WTC11 (cell line): ENCODE measurements around the gene SLCO4A1. TPM values are rescaled to one million over a fixed set of nuclear protein-coding genes. Genes with fewer than 3 reads are reported as not detected.
A peak's percentile ranks its signal among the peaks of the same experiment; 100 is the strongest.

ENCODE experiments used
- ATAC-seq: fragments of 200-7000 bp; cut with Tn5 transposase; 2 replicates; pipeline ENCODE4 v1.10.0; 2021; ENCODE audit warnings: mild to moderate bottlenecking, moderate library complexity
- CTCF ChIA-PET: fragments of 300-600 bp; sonication (Branson Sonifier 250); formaldehyde crosslinking; loops from one replicate; lab custom pipeline; 2021; ENCODE audit warnings: antibody characterized with exemption; lab: Charles Lee
- POLR2A ChIA-PET: fragments of 350-600 bp; sonication (Branson Sonifier 250); formaldehyde crosslinking; loops from one replicate; lab custom pipeline; 2021; ENCODE audit warnings: antibody characterized with exemption; lab: Charles Lee
- DNase-seq: peaks from one replicate; pipeline ENCODE4 v3.0.0; 2021; ENCODE audit warnings: low spot score
- H3K27ac Mint-ChIP-seq: 2 replicates; pipeline ENCODE4 v1.8.0; 2021; ENCODE audit warnings: mixed read lengths
- H3K27me3 Mint-ChIP-seq: 2 replicates; pipeline ENCODE4 v1.8.0; 2021; ENCODE audit warnings: low read depth, mild to moderate bottlenecking, moderate library complexity, mixed read lengths
- H3K36me3 Mint-ChIP-seq: 2 replicates; pipeline ENCODE4 v1.8.0; 2021; ENCODE audit warnings: mixed read lengths
- H3K4me1 Mint-ChIP-seq: 2 replicates; pipeline ENCODE4 v1.8.0; 2022; ENCODE audit warnings: mixed read lengths
- H3K4me3 Mint-ChIP-seq: 2 replicates; pipeline ENCODE4 v1.8.0; 2021; ENCODE audit warnings: mild to moderate bottlenecking, moderate library complexity, mixed read lengths
- H3K9me3 Mint-ChIP-seq: 2 replicates; pipeline ENCODE4 v1.8.0; 2021; ENCODE audit warnings: mixed read lengths
- CREB1 ChIP-seq: sonication (generic); formaldehyde crosslinking; IDR thresholded peaks from 2 replicates; pipeline ENCODE4 v1.8.0; 2023; ENCODE audit warnings: mild to moderate bottlenecking, missing genetic modification reagents
- ESRRA ChIP-seq: sonication (generic); formaldehyde crosslinking; IDR thresholded peaks from 2 replicates; pipeline ENCODE4 v1.8.1; 2022; ENCODE audit warnings: mild to moderate bottlenecking, missing genetic modification reagents, borderline replicate concordance
- FOXJ3 ChIP-seq: sonication (generic); formaldehyde crosslinking; IDR thresholded peaks from 2 replicates; pipeline ENCODE4 v1.9.0; 2021; ENCODE audit warnings: missing genetic modification reagents, mild to moderate bottlenecking, borderline replicate concordance
- HMGA2 ChIP-seq: fragments of 250-450 bp; sonication (Bioruptor Pico); IDR thresholded peaks from 2 replicates; pipeline ENCODE4 v1.4.0; 2021; ENCODE audit warnings: mild to moderate bottlenecking, moderate library complexity
- JUN ChIP-seq: sonication (generic); formaldehyde crosslinking; IDR thresholded peaks from 2 replicates; pipeline ENCODE4 v1.8.0; 2023; ENCODE audit warnings: mild to moderate bottlenecking, missing genetic modification reagents
- MYBL2 ChIP-seq: sonication (generic); formaldehyde crosslinking; IDR thresholded peaks from 2 replicates; pipeline ENCODE4 v1.8.1; 2023; ENCODE audit warnings: mild to moderate bottlenecking, moderate library complexity, missing genetic modification reagents
- NFE2L1 ChIP-seq: sonication (generic); formaldehyde crosslinking; IDR thresholded peaks from 2 replicates; pipeline ENCODE4 v1.8.1; 2023; ENCODE audit warnings: missing genetic modification reagents
- PRRX2 ChIP-seq: fragments of 250-450 bp; sonication (Bioruptor Pico); IDR thresholded peaks from 2 replicates; pipeline ENCODE4 v1.8.0; 2021; ENCODE audit warnings: mild to moderate bottlenecking
- RELA ChIP-seq: sonication (generic); formaldehyde crosslinking; IDR thresholded peaks from 2 replicates; pipeline ENCODE4 v1.8.1; 2022; ENCODE audit warnings: missing genetic modification reagents, mild to moderate bottlenecking, borderline replicate concordance
- SP1 ChIP-seq: sonication (generic); formaldehyde crosslinking; conservative IDR thresholded peaks from 2 replicates; pipeline ENCODE4 v1.8.1; 2022; ENCODE audit warnings: missing genetic modification reagents
- TCF7 ChIP-seq: sonication (generic); formaldehyde crosslinking; IDR thresholded peaks from 2 replicates; pipeline ENCODE4 v1.8.0; 2022; ENCODE audit warnings: mild to moderate bottlenecking, low read depth, missing genetic modification reagents, moderate library complexity
- TEAD1 ChIP-seq: sonication (generic); formaldehyde crosslinking; IDR thresholded peaks from 2 replicates; pipeline ENCODE4 v1.8.0; 2022; ENCODE audit warnings: mild to moderate bottlenecking, missing genetic modification reagents
- ZNF317 ChIP-seq: sonication (generic); formaldehyde crosslinking; IDR thresholded peaks from 2 replicates; pipeline ENCODE4 v1.8.1; 2023; ENCODE audit warnings: low read depth, mild to moderate bottlenecking, moderate library complexity, missing genetic modification reagents, borderline replicate concordance
- ZNF396 ChIP-seq: fragments of 250-450 bp; sonication (Bioruptor Pico); IDR thresholded peaks from 2 replicates; pipeline ENCODE4 v1.8.0; 2021; ENCODE audit warnings: mild to moderate bottlenecking, moderate library complexity, borderline replicate concordance
- ZNF423 ChIP-seq: fragments of 250-450 bp; sonication (Bioruptor Pico); IDR thresholded peaks from 2 replicates; pipeline ENCODE4 v2.1.2; 2022; ENCODE audit warnings: mild to moderate bottlenecking, moderate library complexity
- total RNA-seq: library from RNA; stranded (reverse); gene quantifications from 3 replicates; pipeline ENCODE4 v1.2.3, GENCODE V29; 2021
- TF ChIP-seq, protein P1 (sequence below): sonication (generic); formaldehyde crosslinking; IDR thresholded peaks from 2 replicates; pipeline ENCODE4 v1.8.1; 2023; ENCODE audit warnings: mild to moderate bottlenecking, missing genetic modification reagents
- TF ChIP-seq, protein P2 (sequence below): sonication (generic); formaldehyde crosslinking; IDR thresholded peaks from 2 replicates; pipeline ENCODE4 v1.8.1; 2023; ENCODE audit warnings: mild to moderate bottlenecking, missing genetic modification reagents
- TF ChIP-seq, protein P3 (sequence below): sonication (generic); formaldehyde crosslinking; IDR thresholded peaks from 2 replicates; pipeline ENCODE4 v1.8.0; 2023; ENCODE audit warnings: missing genetic modification reagents
- TF ChIP-seq, protein P4 (sequence below): fragments of 200-600 bp; IDR thresholded peaks from 2 replicates; pipeline ENCODE4 v1.8.0; 2022; ENCODE audit warnings: antibody characterized with exemption
- TF ChIP-seq, protein P5 (sequence below): sonication (generic); formaldehyde crosslinking; IDR thresholded peaks from 2 replicates; pipeline ENCODE4 v1.8.1; 2022; ENCODE audit warnings: mild to moderate bottlenecking, missing genetic modification reagents, moderate library complexity, borderline replicate concordance
- TF ChIP-seq, protein P6 (sequence below): fragments of 250-450 bp; sonication (Bioruptor Pico); conservative IDR thresholded peaks from 2 replicates; pipeline ENCODE4 v1.9.0; 2021; ENCODE audit warnings: mild to moderate bottlenecking

SLCO4A1 gene
- total RNA-seq, 1 experiment from 2014 or later: 19.9 TPM

DNA sequence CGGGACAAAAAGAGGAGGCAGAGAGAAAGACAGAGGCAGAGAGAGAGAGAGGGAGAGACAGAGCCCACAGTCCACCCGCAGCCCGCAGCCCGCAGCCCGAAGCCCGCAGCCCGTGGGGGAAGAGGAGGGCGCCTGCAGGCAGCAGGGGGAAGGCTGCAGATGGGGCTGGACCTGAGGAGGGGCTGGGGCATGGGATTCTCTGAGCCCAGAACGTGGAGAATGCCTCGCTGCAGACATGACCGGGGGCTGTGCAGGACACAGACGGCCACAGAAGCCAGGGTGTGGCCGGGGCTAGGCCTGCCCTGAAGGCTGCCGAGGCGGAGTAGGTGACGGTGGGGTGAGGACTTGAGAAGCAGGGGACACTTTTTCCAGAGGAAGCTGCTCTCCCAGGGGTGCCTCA, 6.5 kb upstream of the SLCO4A1 start:
- Mint-ChIP-seq H3K9me3 (no peaks in the 10 kb centered on the region), H3K36me3 (no peaks in the 10 kb centered on the region), H3K4me3 (no peak overlapping the region), H3K27me3 (peaks cover 19% of the 10 kb centered on the region), H3K27ac (no peak overlapping the region), H3K4me1 (peaks cover 12% of the 10 kb centered on the region)
- CTCF ChIA-PET: no interaction called here
- ATAC-seq (peak; percentile 53), DNase-seq (no peak)
- POLR2A ChIA-PET: no interaction called here
- TF ChIP-seq MYBL2 (no peak), FOXJ3 (CRISPR knock-in tag) (no peak), TEAD1 (CRISPR knock-in tag) (no peak), ZNF396 (no peak), NFE2L1 (CRISPR knock-in tag) (no peak), ZNF317 (no peak)
- TF ChIP-seq, protein P1, sequence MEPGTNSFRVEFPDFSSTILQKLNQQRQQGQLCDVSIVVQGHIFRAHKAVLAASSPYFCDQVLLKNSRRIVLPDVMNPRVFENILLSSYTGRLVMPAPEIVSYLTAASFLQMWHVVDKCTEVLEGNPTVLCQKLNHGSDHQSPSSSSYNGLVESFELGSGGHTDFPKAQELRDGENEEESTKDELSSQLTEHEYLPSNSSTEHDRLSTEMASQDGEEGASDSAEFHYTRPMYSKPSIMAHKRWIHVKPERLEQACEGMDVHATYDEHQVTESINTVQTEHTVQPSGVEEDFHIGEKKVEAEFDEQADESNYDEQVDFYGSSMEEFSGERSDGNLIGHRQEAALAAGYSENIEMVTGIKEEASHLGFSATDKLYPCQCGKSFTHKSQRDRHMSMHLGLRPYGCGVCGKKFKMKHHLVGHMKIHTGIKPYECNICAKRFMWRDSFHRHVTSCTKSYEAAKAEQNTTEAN (CRISPR knock-in tag): no peak
- TF ChIP-seq, protein P2, sequence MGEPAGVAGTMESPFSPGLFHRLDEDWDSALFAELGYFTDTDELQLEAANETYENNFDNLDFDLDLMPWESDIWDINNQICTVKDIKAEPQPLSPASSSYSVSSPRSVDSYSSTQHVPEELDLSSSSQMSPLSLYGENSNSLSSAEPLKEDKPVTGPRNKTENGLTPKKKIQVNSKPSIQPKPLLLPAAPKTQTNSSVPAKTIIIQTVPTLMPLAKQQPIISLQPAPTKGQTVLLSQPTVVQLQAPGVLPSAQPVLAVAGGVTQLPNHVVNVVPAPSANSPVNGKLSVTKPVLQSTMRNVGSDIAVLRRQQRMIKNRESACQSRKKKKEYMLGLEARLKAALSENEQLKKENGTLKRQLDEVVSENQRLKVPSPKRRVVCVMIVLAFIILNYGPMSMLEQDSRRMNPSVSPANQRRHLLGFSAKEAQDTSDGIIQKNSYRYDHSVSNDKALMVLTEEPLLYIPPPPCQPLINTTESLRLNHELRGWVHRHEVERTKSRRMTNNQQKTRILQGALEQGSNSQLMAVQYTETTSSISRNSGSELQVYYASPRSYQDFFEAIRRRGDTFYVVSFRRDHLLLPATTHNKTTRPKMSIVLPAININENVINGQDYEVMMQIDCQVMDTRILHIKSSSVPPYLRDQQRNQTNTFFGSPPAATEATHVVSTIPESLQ (CRISPR knock-in tag): no peak

DNA sequence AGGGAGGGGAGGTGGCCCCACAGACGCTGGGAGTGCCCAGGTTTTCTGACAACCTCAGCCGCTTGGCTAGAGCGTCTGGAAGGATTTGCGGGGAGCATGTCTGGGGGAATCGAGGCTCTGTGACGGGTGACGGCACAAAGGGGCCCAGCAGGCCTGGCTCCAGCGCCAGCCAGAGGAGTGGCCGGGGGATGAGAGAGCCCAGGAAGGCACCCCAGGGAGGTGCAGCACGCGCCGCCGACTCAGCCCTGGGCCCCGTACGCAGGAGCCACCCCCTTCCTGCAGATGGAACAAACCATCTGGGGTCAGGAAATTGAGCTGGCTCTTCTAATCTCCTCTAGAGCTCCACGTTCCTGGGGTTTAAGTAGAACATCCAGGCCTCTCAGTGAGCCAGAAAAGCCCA, 5.9 kb upstream of the SLCO4A1 start:
- no peak for DNase-seq
- ATAC-seq: no peak
- Mint-ChIP-seq H3K36me3 (no peaks in the 10 kb centered on the region), H3K9me3 (no peaks in the 10 kb centered on the region), H3K27me3 (peaks cover 25% of the 10 kb centered on the region), H3K27ac (no peak overlapping the region), H3K4me3 (no peak overlapping the region), H3K4me1 (peaks cover 12% of the 10 kb centered on the region)
- ChIA-PET POLR2A (no interaction called here), CTCF (interaction anchor here (0.6 to 1.6 kb wide), 3 partner anchors 32 to 236 kb away, joined by 3 to 4 read pairs (median 4); no protein-coding TSS in a partner anchor)
- TF ChIP-seq CREB1 (no peak), ESRRA (no peak), ZNF317 (no peak), FOXJ3 (CRISPR knock-in tag) (no peak), SP1 (CRISPR knock-in tag) (no peak), PRRX2 (CRISPR knock-in tag) (no peak), TEAD1 (CRISPR knock-in tag) (no peak), RELA (CRISPR knock-in tag) (no peak), ZNF423 (CRISPR knock-in tag) (no peak), JUN (CRISPR knock-in tag) (no peak), HMGA2 (CRISPR knock-in tag) (no peak), TCF7 (no peak)
- TF ChIP-seq, protein P3, sequence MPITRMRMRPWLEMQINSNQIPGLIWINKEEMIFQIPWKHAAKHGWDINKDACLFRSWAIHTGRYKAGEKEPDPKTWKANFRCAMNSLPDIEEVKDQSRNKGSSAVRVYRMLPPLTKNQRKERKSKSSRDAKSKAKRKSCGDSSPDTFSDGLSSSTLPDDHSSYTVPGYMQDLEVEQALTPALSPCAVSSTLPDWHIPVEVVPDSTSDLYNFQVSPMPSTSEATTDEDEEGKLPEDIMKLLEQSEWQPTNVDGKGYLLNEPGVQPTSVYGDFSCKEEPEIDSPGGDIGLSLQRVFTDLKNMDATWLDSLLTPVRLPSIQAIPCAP (CRISPR knock-in tag): no peak
- TF ChIP-seq, protein P4, sequence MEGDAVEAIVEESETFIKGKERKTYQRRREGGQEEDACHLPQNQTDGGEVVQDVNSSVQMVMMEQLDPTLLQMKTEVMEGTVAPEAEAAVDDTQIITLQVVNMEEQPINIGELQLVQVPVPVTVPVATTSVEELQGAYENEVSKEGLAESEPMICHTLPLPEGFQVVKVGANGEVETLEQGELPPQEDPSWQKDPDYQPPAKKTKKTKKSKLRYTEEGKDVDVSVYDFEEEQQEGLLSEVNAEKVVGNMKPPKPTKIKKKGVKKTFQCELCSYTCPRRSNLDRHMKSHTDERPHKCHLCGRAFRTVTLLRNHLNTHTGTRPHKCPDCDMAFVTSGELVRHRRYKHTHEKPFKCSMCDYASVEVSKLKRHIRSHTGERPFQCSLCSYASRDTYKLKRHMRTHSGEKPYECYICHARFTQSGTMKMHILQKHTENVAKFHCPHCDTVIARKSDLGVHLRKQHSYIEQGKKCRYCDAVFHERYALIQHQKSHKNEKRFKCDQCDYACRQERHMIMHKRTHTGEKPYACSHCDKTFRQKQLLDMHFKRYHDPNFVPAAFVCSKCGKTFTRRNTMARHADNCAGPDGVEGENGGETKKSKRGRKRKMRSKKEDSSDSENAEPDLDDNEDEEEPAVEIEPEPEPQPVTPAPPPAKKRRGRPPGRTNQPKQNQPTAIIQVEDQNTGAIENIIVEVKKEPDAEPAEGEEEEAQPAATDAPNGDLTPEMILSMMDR: no peak
- TF ChIP-seq, protein P2 (CRISPR knock-in tag): no peak
- TF ChIP-seq, protein P5, sequence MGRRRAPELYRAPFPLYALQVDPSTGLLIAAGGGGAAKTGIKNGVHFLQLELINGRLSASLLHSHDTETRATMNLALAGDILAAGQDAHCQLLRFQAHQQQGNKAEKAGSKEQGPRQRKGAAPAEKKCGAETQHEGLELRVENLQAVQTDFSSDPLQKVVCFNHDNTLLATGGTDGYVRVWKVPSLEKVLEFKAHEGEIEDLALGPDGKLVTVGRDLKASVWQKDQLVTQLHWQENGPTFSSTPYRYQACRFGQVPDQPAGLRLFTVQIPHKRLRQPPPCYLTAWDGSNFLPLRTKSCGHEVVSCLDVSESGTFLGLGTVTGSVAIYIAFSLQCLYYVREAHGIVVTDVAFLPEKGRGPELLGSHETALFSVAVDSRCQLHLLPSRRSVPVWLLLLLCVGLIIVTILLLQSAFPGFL (CRISPR knock-in tag): no peak
- TF ChIP-seq, protein P6, sequence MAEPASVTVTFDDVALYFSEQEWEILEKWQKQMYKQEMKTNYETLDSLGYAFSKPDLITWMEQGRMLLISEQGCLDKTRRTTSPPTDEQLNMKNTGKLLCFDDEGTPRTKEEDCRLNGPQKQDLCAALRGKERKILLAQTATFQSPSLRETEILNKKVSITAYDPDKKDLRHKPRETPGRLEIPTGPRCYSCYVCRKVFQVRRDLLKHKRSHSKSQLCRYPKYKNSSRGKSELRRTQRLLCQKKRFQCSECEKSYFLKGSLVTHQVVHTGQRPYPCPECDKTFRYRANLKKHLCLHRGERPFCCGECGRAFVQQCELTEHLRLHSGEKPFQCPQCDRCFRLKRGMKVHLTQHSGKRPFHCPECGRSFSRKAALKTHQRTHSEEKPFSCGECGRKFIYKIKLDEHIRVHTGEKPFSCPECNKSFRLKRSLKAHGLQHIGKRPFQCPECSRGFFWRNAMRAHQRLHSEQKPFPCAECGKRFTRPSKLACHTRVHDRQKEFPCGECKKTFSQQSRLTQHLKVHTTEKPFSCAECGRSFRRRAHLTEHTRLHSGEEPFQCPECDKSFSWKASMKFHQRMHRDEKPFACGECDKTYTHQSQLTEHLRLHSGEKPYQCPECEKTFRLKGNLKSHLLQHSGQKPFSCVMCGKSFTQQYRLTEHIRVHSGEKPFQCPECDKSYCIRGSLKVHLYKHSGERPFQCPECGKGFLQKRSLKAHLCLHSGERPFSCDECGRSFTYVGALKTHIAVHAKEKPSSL (CRISPR knock-in tag): no peak
- TF ChIP-seq, protein P1 (CRISPR knock-in tag): no peak
- TF ChIP-seq, all 79 proteins: peak for 0
